Spleen (tissue), 11 donors: ENCODE data around the gene PAK6. TPM values are rescaled to one million over a fixed set of nuclear protein-coding genes. Genes with fewer than 3 reads are reported as not detected.

Experiments used
- DNase-seq: peaks from one replicate; pipeline ENCODE4 v3.0.0-alpha.2; 2020
- H3K27ac ChIP-seq, 8 donors: fragments of 200-600 bp; sonication (generic) in 7 of 8; 1 replicate in 4 of 8; 2 replicates in 4 of 8; pipeline versions ENCODE4 v1.5.0 to v1.8.0; 2016 to 2021; ENCODE audit warnings: inconsistent platforms in 4 of 8, mild to moderate bottlenecking in 4 of 8, moderate library complexity in 1 of 8
- H3K27me3 ChIP-seq, 7 donors: fragments of 200-600 bp; sonication (generic) in 6 of 7; replicated peaks in 1 of 7; 1 replicate in 4 of 7; 2 replicates in 3 of 7; pipeline versions ENCODE4 v1.5.0 to v1.8.0; 2016 to 2021; ENCODE audit warnings: inconsistent platforms in 3 of 7, mild to moderate bottlenecking in 1 of 7
- H3K36me3 ChIP-seq, 6 donors: fragments of 200-600 bp; sonication (generic) in 5 of 6; 1 replicate in 4 of 6; 2 replicates in 2 of 6; pipeline versions ENCODE4 v1.5.0 to v1.8.0; 2016 to 2021; ENCODE audit warnings: inconsistent platforms in 2 of 6
- H3K4me1 ChIP-seq, 6 donors: fragments of 200-600 bp; sonication (generic) in 5 of 6; 1 replicate in 3 of 6; 2 replicates in 3 of 6; pipeline versions ENCODE4 v1.5.0 to v1.8.0; 2016 to 2021; ENCODE audit warnings: inconsistent platforms in 3 of 6
- H3K4me3 ChIP-seq, 8 donors: fragments of 200-600 bp; sonication (generic) in 7 of 8; 1 replicate in 4 of 8; 2 replicates in 4 of 8; pipeline versions ENCODE4 v1.5.0 to v1.8.0; 2016 to 2021; ENCODE audit warnings: inconsistent platforms in 4 of 8, mild to moderate bottlenecking in 4 of 8, moderate library complexity in 2 of 8
- H3K9me3 ChIP-seq, 8 donors: fragments of 200-600 bp; sonication (generic) in 7 of 8; 1 replicate in 4 of 8; 2 replicates in 4 of 8; pipeline versions ENCODE4 v1.5.0 to v1.8.0; 2016 to 2021; ENCODE audit warnings: inconsistent platforms in 4 of 8
- POLR2A ChIP-seq, 3 donors: fragments of 450-650 bp; IDR thresholded peaks; one replicate each; pipeline ENCODE4 v1.5.1; 2017; ENCODE audit warnings: antibody characterized with exemption in 3 of 3, mild to moderate bottlenecking in 1 of 3
- POLR2AphosphoS5 ChIP-seq, 3 donors: sonication (generic); formaldehyde crosslinking; IDR thresholded peaks; one replicate each; pipeline ENCODE4 v1.5.1; 2017; ENCODE audit warnings: antibody characterized with exemption in 3 of 3
- WGBS, 5 donors: extraction: QIAGEN DNeasy Blood & Tissue Kit in 3 of 5; methylation state at CpG; one replicate each; pipeline versions ENCODE4 v1.1.5 to v1.1.7; 2013 to 2018; 5-methylcytosine and 5-hydroxymethylcytosine counted together
- intact Hi-C: fragments of 100-400 bp; cut with DNase I; formaldehyde crosslinking; loops from one replicate; pipeline ENCODE4 v1.15.0; 2023; ENCODE audit warnings: low total_unique reads
- polyA plus RNA-seq, 3 donors: library from polyadenylated mRNA; stranded (reverse); fragments of 200-250 nt; gene quantifications; one replicate each; pipeline ENCODE4 v1.2.1, GENCODE V29; 2013
- total RNA-seq, 7 donors: library from RNA; depleted of rRNA in 3 of 7; stranded (reverse); fragments of >200 nt in 3 of 7; fragmentation: NEBNext Ultra II Directional in 4 of 7; extraction: Animal tissue kit (Norgen Biotek cat#: 25700) in 4 of 7; gene quantifications; one replicate each; pipeline versions ENCODE4 v1.1.0 to v1.2.1, GENCODE V29; 2016 to 2021
- TF ChIP-seq, protein P1 (sequence below), 11 experiments: fragments of 200-600 bp in 7 of 11; fragments of 450-650 bp in 4 of 11; sonication (generic) in 4 of 11; IDR thresholded peaks in 8 of 11; conservative IDR thresholded peaks in 3 of 11; 1 replicate in 7 of 11; 2 replicates in 4 of 11; pipeline versions ENCODE4 v1.4.0 to v1.8.0; 2016 to 2021; ENCODE audit warnings: antibody characterized with exemption in 11 of 11, inconsistent platforms in 4 of 11, mild to moderate bottlenecking in 1 of 11
- donor health status: healthy with polysubstance abuse.
- donor health status: DM: no; HTN: no; CAD: no; lungs with moderate emphysema.
- donor health status: DM: no; HTN: no; CAD: no.
- donor health status: Bipolar disorder and iron deficiency.
- donor health status: healthy.
- donor health status: DM: no; HTN: no; CAD: no.
- donor health status: DM: yes; HTN: yes; CAD: no.

Gene PAK6
- total and polyA plus RNA-seq, 10 donors = 0.24 to 5.4 (median 1.7) TPM

DNA sequence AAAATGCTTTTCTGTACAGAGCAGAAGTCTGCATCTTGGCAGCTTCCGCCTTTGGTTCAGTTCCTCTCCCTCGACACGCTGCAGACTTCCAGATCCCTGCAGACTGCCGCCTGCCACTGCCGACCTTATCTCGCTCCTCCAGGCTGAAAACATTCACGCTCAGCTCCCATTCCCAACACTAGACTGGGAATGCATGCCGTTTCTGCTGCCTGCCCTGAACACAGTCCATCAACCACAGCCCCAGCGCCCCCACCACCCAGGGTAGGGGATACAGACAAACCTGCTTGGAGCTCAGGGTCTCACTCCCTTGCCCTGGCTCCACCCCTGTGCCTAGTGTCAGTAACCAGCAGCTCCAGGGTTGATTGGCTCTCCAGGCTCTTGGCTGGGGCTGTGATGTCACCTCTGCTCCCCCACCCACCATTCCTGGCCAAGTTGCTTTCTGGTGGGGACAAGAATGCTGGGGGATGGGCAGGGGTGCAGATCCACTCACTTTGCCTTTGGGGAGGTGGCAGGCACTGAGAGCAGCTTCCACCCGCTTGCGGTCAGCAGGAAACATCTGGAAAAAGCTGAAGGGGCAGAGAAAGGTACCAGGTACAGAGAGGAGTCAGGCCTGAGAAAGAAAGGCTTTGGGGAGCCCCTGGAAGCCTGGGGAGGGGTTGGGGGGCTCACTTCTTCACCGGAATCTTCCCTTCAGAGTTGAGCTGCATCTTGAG, 62.8 kb downstream of the PAK6 start:
- WGBS, 5 donors = 64 to 71% (median 68%) methylated on average over 12 of the region's 12 CpGs
- DNase-seq = peak; percentile 67
- Histone ChIP-seq H3K9me3 (peaks cover 0 to 23% (median 14%) of the 10 kb centered on the region in 8 donors), H3K4me1 (peaks cover 0 to 56% (median 21%) of the 10 kb centered on the region in 6 donors), H3K36me3 (peaks cover 3 to 85% (median 52%) of the 10 kb centered on the region in 6 donors), H3K4me3 (no peak overlapping the region), H3K27me3 (no peaks in the 10 kb centered on the region), H3K27ac (no peak overlapping the region)
- no peak for TF ChIP-seq POLR2AphosphoS5 (IDR thresholded peaks at IDR 0.05)
- TF ChIP-seq POLR2A (IDR thresholded peaks at IDR 0.05) = no peak
- TF ChIP-seq, protein P1, sequence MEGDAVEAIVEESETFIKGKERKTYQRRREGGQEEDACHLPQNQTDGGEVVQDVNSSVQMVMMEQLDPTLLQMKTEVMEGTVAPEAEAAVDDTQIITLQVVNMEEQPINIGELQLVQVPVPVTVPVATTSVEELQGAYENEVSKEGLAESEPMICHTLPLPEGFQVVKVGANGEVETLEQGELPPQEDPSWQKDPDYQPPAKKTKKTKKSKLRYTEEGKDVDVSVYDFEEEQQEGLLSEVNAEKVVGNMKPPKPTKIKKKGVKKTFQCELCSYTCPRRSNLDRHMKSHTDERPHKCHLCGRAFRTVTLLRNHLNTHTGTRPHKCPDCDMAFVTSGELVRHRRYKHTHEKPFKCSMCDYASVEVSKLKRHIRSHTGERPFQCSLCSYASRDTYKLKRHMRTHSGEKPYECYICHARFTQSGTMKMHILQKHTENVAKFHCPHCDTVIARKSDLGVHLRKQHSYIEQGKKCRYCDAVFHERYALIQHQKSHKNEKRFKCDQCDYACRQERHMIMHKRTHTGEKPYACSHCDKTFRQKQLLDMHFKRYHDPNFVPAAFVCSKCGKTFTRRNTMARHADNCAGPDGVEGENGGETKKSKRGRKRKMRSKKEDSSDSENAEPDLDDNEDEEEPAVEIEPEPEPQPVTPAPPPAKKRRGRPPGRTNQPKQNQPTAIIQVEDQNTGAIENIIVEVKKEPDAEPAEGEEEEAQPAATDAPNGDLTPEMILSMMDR (IDR thresholded peaks at IDR 0.05 in 8 of 11, conservative IDR thresholded peaks at IDR 0.05 in 3 of 11) = no peak
- intact Hi-C loops = no loop called here

DNA sequence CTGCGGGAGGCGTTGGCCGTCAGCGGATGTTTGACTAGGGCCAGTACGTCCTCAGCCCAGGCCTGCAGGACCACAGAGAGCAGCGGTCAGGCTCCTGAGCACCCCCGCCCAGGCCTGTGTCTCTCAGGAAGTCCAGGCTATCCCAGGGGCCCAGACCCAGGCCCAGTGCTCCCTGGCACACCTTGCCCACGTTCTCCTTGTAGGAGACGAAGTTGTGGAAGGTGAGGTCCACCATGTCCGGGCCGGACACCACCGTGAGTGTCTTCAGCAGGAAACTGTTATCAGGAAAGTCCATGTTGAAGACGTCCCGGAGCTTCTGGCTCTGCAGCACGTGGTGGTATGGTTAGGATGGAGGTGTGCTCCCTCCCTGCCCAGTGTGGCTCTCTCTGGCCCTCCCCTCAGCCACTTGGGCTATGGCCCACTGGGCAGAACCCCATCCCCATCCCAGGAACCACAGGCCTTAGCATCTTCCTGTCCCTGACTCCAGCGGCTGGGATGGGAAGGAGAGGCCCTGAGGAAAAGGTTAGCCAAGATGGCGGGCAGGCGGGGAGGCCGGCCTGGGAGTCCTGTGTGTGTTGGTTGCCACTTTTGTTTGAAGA, 63.5 kb downstream of the PAK6 start:
- WGBS, 5 donors = 93 to 95% (median 94%) methylated on average over 16 to 19 of the region's 19 CpGs
- Histone ChIP-seq H3K36me3 (peaks cover 3 to 77% (median 49%) of the 10 kb centered on the region in 6 donors), H3K27ac (no peak overlapping the region), H3K4me3 (no peak overlapping the region), H3K27me3 (no peaks in the 10 kb centered on the region), H3K9me3 (peaks cover 0 to 23% (median 14%) of the 10 kb centered on the region in 8 donors), H3K4me1 (peaks cover 0 to 63% (median 27%) of the 10 kb centered on the region in 6 donors)
- intact Hi-C loops = no loop called here
- DNase-seq = peak; percentile 70
- TF ChIP-seq, protein P1 (IDR thresholded peaks at IDR 0.05 in 8 of 11, conservative IDR thresholded peaks at IDR 0.05 in 3 of 11) = no peak
- TF ChIP-seq POLR2A (IDR thresholded peaks at IDR 0.05) (no peak), POLR2AphosphoS5 (IDR thresholded peaks at IDR 0.05) (no peak)

DNA sequence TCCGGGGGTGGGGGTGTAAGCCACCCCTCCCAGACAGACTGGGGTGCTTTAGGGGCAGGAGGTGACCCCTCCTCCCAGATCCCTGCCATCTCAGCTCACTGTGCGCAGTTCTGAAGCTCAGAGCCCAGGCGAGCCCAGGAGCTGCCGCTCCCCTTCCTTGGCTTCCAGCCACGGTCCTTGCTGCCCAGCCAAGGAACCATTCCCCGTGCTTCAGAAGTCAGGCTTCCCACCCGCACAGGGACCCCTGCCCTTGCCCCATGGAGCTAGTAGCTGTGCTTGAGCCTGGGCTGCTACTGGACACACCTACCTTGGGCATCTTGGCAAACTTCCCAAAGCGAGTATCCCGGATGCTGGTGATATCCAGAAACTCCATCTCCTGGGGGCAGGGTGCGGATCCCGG, 64.1 kb downstream of the PAK6 start:
- Histone ChIP-seq H3K4me1 (peaks cover 0 to 69% (median 29%) of the 10 kb centered on the region in 6 donors), H3K27me3 (no peaks in the 10 kb centered on the region), H3K9me3 (peaks cover 0 to 23% (median 14%) of the 10 kb centered on the region in 8 donors), H3K27ac (no peak overlapping the region), H3K36me3 (peaks cover 3 to 71% (median 44%) of the 10 kb centered on the region in 6 donors), H3K4me3 (no peak overlapping the region)
- intact Hi-C loops = no loop called here
- TF ChIP-seq, protein P1 (IDR thresholded peaks at IDR 0.05 in 8 of 11, conservative IDR thresholded peaks at IDR 0.05 in 3 of 11) = no peak
- no peak for TF ChIP-seq POLR2A (IDR thresholded peaks at IDR 0.05)
- TF ChIP-seq POLR2AphosphoS5 (IDR thresholded peaks at IDR 0.05) = no peak
- WGBS, 5 donors = 79 to 90% (median 82%) methylated on average over 10 to 11 of the region's 11 CpGs
- DNase-seq = peak; percentile 56

DNA sequence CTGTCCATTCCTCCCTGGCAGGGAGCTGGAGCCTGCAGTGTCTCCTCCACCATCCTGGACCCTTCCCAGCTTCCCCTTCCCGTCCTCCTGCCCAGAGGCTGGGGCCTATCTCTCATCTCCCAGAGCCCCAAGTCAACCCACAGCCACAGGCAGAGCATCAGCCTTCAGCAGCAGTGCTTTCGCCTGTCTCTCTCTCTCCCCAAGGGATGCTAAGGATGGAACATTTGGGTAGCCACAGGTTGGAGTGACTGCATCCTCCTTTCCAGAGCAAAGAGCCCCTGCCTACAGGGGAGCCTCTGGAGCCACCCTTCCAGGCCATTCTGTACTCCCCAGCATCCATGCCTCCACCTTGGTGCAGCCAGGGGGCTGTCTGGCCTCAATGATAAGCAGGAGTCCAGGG, 64.7 kb downstream of the PAK6 start:
- Histone ChIP-seq H3K4me1 (peaks cover 0 to 75% (median 31%) of the 10 kb centered on the region in 6 donors), H3K27me3 (no peaks in the 10 kb centered on the region), H3K27ac (no peak overlapping the region), H3K4me3 (no peak overlapping the region), H3K36me3 (peaks cover 3 to 65% (median 38%) of the 10 kb centered on the region in 6 donors), H3K9me3 (peaks cover 0 to 23% (median 14%) of the 10 kb centered on the region in 8 donors)
- intact Hi-C loops = no loop called here
- 73 to 96% (median 93%) methylated on average over 2 of the region's 2 CpGs for WGBS, 5 donors
- TF ChIP-seq, protein P1 (IDR thresholded peaks at IDR 0.05 in 8 of 11, conservative IDR thresholded peaks at IDR 0.05 in 3 of 11) = no peak
- TF ChIP-seq POLR2AphosphoS5 (IDR thresholded peaks at IDR 0.05) (no peak), POLR2A (IDR thresholded peaks at IDR 0.05) (no peak)
- DNase-seq = peak; percentile 47
